H1 (cell line): ENCODE results near the gene AP2B1. TPM values are rescaled to one million over a fixed set of nuclear protein-coding genes. Genes with fewer than 3 reads are reported as not detected.

Experiments used
- CTCF ChIA-PET: fragments of 300-600 bp; sonication (Branson Sonifier 250); formaldehyde crosslinking; loops from one replicate; lab custom pipeline; 2021; ENCODE audit not compliant: partially characterized antibody; lab: Charles Lee
- POLR2A ChIA-PET: fragments of 300-600 bp; sonication (Branson Sonifier 250); formaldehyde crosslinking; loops from one replicate; lab custom pipeline; 2021; ENCODE audit warnings: inconsistent platforms; ENCODE audit not compliant: partially characterized antibody; lab: Charles Lee
- DNase-seq, 2 experiments: peaks; one replicate each; pipeline versions ENCODE4 v3.0.0 to v3.0.0-alpha.2; 2010 to 2022; ENCODE audit warnings: low spot score in 2 of 2, low read depth in 1 of 2, mixed read lengths in 1 of 2
- FAIRE-seq: peaks from 2 replicates; lab custom pipeline; 2011; peaks lifted over from hg19 to GRCh38; lab: Jason Lieb, UNC
- H2AFZ ChIP-seq: 2 replicates; pipeline ENCODE4 v1.8.1; 2012; ENCODE audit warnings: low read length, inconsistent platforms
- H2AK5ac ChIP-seq: 2 replicates; pipeline ENCODE4 v1.6.1; 2013; ENCODE audit warnings: low read depth, low read length
- H2BK120ac ChIP-seq: replicated peaks from 2 replicates; pipeline ENCODE3; 2013; ENCODE audit warnings: low read depth, low read length, inconsistent platforms
- H2BK12ac ChIP-seq: 2 replicates; pipeline ENCODE4 v1.6.1; 2013; ENCODE audit warnings: low read depth, low read length
- H2BK15ac ChIP-seq: 2 replicates; pipeline ENCODE4 v1.6.1; 2013; ENCODE audit warnings: low read length
- H2BK20ac ChIP-seq: 2 replicates; pipeline ENCODE4 v1.6.1; 2013; ENCODE audit warnings: low read length
- H2BK5ac ChIP-seq: 2 replicates; pipeline ENCODE4 v1.6.1; 2013; ENCODE audit warnings: low read depth, low read length
- H3K14ac ChIP-seq: 2 replicates; pipeline ENCODE4 v1.6.1; 2013; ENCODE audit warnings: inconsistent platforms; ENCODE audit not compliant: insufficient read length
- H3K18ac ChIP-seq: 2 replicates; pipeline ENCODE4 v1.6.1; 2013; ENCODE audit warnings: low read length; ENCODE audit errors: extremely low read depth
- H3K23ac ChIP-seq: 2 replicates; pipeline ENCODE4 v1.6.1; 2013; ENCODE audit warnings: inconsistent platforms; ENCODE audit not compliant: insufficient read length
- H3K23me2 ChIP-seq: 2 replicates; pipeline ENCODE4 v1.6.1; 2013; ENCODE audit warnings: low read depth, low read length
- H3K27ac ChIP-seq: 2 replicates; pipeline ENCODE4 v1.6.1; 2011; ENCODE audit warnings: low read depth, low read length, inconsistent platforms
- H3K27me3 ChIP-seq, 4 experiments: replicated peaks in 1 of 4; 1 replicate in 1 of 4; 2 replicates in 3 of 4; pipeline versions ENCODE4 v1.6.1 to v1.8.1; 2011 to 2013; ENCODE audit warnings: low read length in 3 of 4, mild to moderate bottlenecking in 3 of 4, inconsistent platforms in 2 of 4, mixed read lengths in 2 of 4, moderate library complexity in 1 of 4; ENCODE audit not compliant: control insufficient read depth in 3 of 4, insufficient read depth in 3 of 4; ENCODE audit errors: extremely low read depth in 1 of 4
- H3K36me3 ChIP-seq, 4 experiments: 2 replicates each; pipeline versions ENCODE4 v1.6.1 to v1.8.1; 2011 to 2013; ENCODE audit warnings: mild to moderate bottlenecking in 4 of 4, low read length in 3 of 4, moderate library complexity in 2 of 4, control low read depth in 1 of 4, inconsistent platforms in 1 of 4; ENCODE audit not compliant: insufficient read depth in 4 of 4, control insufficient read depth in 2 of 4
- H3K4ac ChIP-seq: replicated peaks from 2 replicates; pipeline ENCODE3; 2013; ENCODE audit warnings: low read length, low read depth, mixed read lengths, inconsistent platforms; ENCODE audit not compliant: insufficient read length
- H3K4me1 ChIP-seq, 4 experiments: replicated peaks in 1 of 4; 1 replicate in 1 of 4; 2 replicates in 3 of 4; pipeline versions ENCODE4 v1.6.1 to v1.8.1; 2011 to 2013; ENCODE audit warnings: low read length in 3 of 4, inconsistent platforms in 2 of 4, mixed read lengths in 1 of 4; ENCODE audit not compliant: insufficient read depth in 4 of 4, control insufficient read depth in 3 of 4
- H3K4me2 ChIP-seq, 2 experiments: 2 replicates each; pipeline versions ENCODE4 v1.6.1 to v1.8.1; 2011 to 2013; ENCODE audit warnings: low read depth in 2 of 2, low read length in 2 of 2, control low read depth in 1 of 2, inconsistent platforms in 1 of 2, mild to moderate bottlenecking in 1 of 2; ENCODE audit not compliant: insufficient read depth in 1 of 2
- H3K4me3 ChIP-seq, 4 experiments: fragments of 200-600, 300-600 bp in 1 of 4; sonication (generic), shearing (Covaris generic), sonication (Bioruptor Twin) in 1 of 4; 2 replicates each; pipeline versions ENCODE4 v1.5.1 to v1.8.1; 2011 to 2016; ENCODE audit warnings: low read length in 4 of 4, low read depth in 3 of 4, control low read depth in 2 of 4, inconsistent platforms in 2 of 4, mild to moderate bottlenecking in 2 of 4, mixed read lengths in 1 of 4, moderate library complexity in 1 of 4; ENCODE audit not compliant: insufficient read depth in 2 of 4; ENCODE audit errors: extremely low read depth in 1 of 4
- H3K56ac ChIP-seq: replicated peaks from 2 replicates; pipeline ENCODE3; 2013; ENCODE audit warnings: low read depth, mild to moderate bottlenecking, mixed read lengths, low read length, inconsistent platforms; ENCODE audit not compliant: insufficient read length
- H3K79me1 ChIP-seq: 2 replicates; pipeline ENCODE4 v1.6.1; 2013; ENCODE audit warnings: low read depth, low read length, control low read depth
- H3K79me2 ChIP-seq, 2 experiments: 2 replicates each; pipeline versions ENCODE4 v1.6.1 to v1.8.1; 2012 to 2013; ENCODE audit warnings: low read length in 2 of 2, mild to moderate bottlenecking in 2 of 2, inconsistent platforms in 1 of 2; ENCODE audit not compliant: insufficient read depth in 2 of 2, control insufficient read depth in 1 of 2
- H3K9ac ChIP-seq, 4 experiments: replicated peaks in 1 of 4; 1 replicate in 1 of 4; 2 replicates in 3 of 4; pipeline versions ENCODE4 v1.6.1 to v1.8.1; 2011 to 2013; ENCODE audit warnings: low read depth in 3 of 4, low read length in 3 of 4, control low read depth in 2 of 4, mild to moderate bottlenecking in 2 of 4, moderate library complexity in 2 of 4, inconsistent platforms in 1 of 4; ENCODE audit errors: extremely low read depth in 1 of 4
- H3K9me3 ChIP-seq, 2 experiments: 2 replicates each; pipeline versions ENCODE4 v1.6.1 to v1.8.1; 2012 to 2013; ENCODE audit warnings: mild to moderate bottlenecking in 2 of 2, moderate library complexity in 2 of 2, control low read depth in 1 of 2, inconsistent platforms in 1 of 2, low read depth in 1 of 2, low read length in 1 of 2, mixed read lengths in 1 of 2; ENCODE audit not compliant: insufficient read depth in 2 of 2
- H4K20me1 ChIP-seq, 2 experiments: replicated peaks in 1 of 2; 2 replicates each; pipeline versions ENCODE3 to v1.8.1; 2011 to 2013; ENCODE audit warnings: inconsistent platforms in 2 of 2, low read length in 2 of 2, mild to moderate bottlenecking in 1 of 2; ENCODE audit not compliant: insufficient read depth in 2 of 2, control insufficient read depth in 1 of 2
- H4K5ac ChIP-seq: 2 replicates; pipeline ENCODE4 v1.6.1; 2013; ENCODE audit warnings: low read length, low read depth, mixed read lengths, inconsistent platforms; ENCODE audit not compliant: insufficient read length
- H4K8ac ChIP-seq: 2 replicates; pipeline ENCODE4 v1.8.0; 2013; ENCODE audit warnings: mild to moderate bottlenecking, moderate library complexity, low read length, inconsistent platforms; ENCODE audit not compliant: insufficient read depth; ENCODE audit errors: extremely low read depth
- H4K91ac ChIP-seq: replicated peaks from 2 replicates; pipeline ENCODE3; 2013; ENCODE audit warnings: low read length, mixed read lengths, inconsistent platforms; ENCODE audit not compliant: insufficient read length
- ASH2L ChIP-seq: fragments of 200-600, 300-600 bp; sonication (generic); IDR thresholded peaks from one replicate; pipeline ENCODE4 v1.7.1; 2017; ENCODE audit warnings: low read length
- SP1 ChIP-seq: IDR thresholded peaks from 2 replicates; pipeline ENCODE4 v1.6.1; 2011; ENCODE audit warnings: low read depth, low read length
- WGBS, 2 experiments: shearing (Covaris generic) in 1 of 2; methylation state at CpG; one replicate each; pipeline versions ENCODE4 v1.1.6 to v1.1.7; 2013 to 2015; ENCODE audit warnings: low lambda C conversion rate in 2 of 2, mixed read lengths in 2 of 2, inconsistent platforms in 1 of 2, low coverage in 1 of 2, missing lambda C conversion rate in 1 of 2; ENCODE audit not compliant: insufficient replicate concordance in 2 of 2, insufficient coverage in 1 of 2, insufficient read length in 1 of 2; ENCODE audit errors: extremely low coverage in 1 of 2, missing lambda C conversion rate in 1 of 2; 5-methylcytosine and 5-hydroxymethylcytosine counted together
- polyA plus RNA-seq, 7 experiments: library from polyadenylated mRNA; depleted of rRNA in 3 of 7; stranded (reverse) in 5 of 7; unstranded in 2 of 7; fragments of >200 nt in 5 of 7; fragments of 200-250 nt in 2 of 7; gene quantifications; 1 replicate in 5 of 7; 2 replicates in 1 of 7; 4 replicates in 1 of 7; pipeline versions ENCODE4 v1.2.1 to v1.2.3, GENCODE V29; 2011 to 2013; ENCODE audit warnings: missing spikeins in 2 of 7, mixed read lengths in 2 of 7
- total RNA-seq: library from RNA; stranded (reverse); fragmentation: NEBNext Ultra II Directional; extraction: Animal tissue kit (Norgen Biotek cat#: 25700); gene quantifications from 2 replicates; pipeline ENCODE4 v1.2.1, GENCODE V29; 2021

Gene AP2B1
- total and polyA plus RNA-seq, 2 of the 8 experiments (the other 6 are each of a cell fraction or from before 2014, with no cell fraction given), result 95.5 to 199 TPM

- Histone ChIP-seq H3K56ac (peak overlapping the region; percentile 52), H3K4me2 (peak overlapping the region; percentile 92 to 94), H3K4me3 (peak overlapping the region; percentile 81 to 85 (median 84)), H2AFZ (peak overlapping the region; percentile 27), H2BK5ac (peak overlapping the region; percentile 81; the same call in 1 of the 2 replicates), H3K79me2 (no peaks in the 10 kb centered on the region), H2BK15ac (no peak overlapping the region; the same call in 1 of the 2 replicates), H3K9me3 (no peaks in the 10 kb centered on the region), H3K36me3 (peaks cover 0 to 16% (median 0%) of the 10 kb centered on the region in 4 experiments; a peak in 2 of 8 replicates), H3K27ac (peak overlapping the region; percentile 58), H4K91ac (no peak overlapping the region), H4K8ac (peak overlapping the region; percentile 95; the same call in 1 of the 2 replicates), H3K4me1 (peaks cover 0 to 2% (median under 1%) of the 10 kb centered on the region in 4 experiments; a peak in 1 of 7 replicates), H3K14ac (no peak overlapping the region), H4K5ac (peak overlapping the region; percentile 70), H3K9ac (peak overlapping the region; percentile 80 to 90 (median 82)), H3K27me3 (peaks cover 0 to 5% (median 0%) of the 10 kb centered on the region in 4 experiments; a peak in 2 of 7 replicates), H3K23ac (no peak overlapping the region), H2AK5ac (no peak overlapping the region), H3K23me2 (peaks cover 8% of the 10 kb centered on the region), H3K18ac (peak overlapping the region; percentile 27; the same call in 1 of the 2 replicates), H3K79me1 (no peaks in the 10 kb centered on the region), H2BK12ac (no peak overlapping the region), H4K20me1 (no peaks in the 10 kb centered on the region), H2BK120ac (no peak overlapping the region), H2BK20ac (no peak overlapping the region), H3K4ac (no peak overlapping the region)
- 9% methylated on average over 11 of the region's 11 CpGs; no CpG with 5 or more reads in 1 of the 2 experiments for WGBS, 2 experiments
- FAIRE-seq (no peak), DNase-seq (no peak)
- ChIA-PET CTCF (interaction anchor here (0.8 to 1.4 kb wide), 5 partner anchors 8 to 204 kb away, joined by 3 to 4 read pairs (median 3); partner anchors contain the start of gene AP2B1), POLR2A (interaction anchor here (0.8 to 2.7 kb wide), 12 partner anchors 8 to 231 kb away, joined by 3 to 14 read pairs (median 4); partner anchors contain the start of gene AP2B1)
- TF ChIP-seq ASH2L (peak; percentile 18), SP1 (no peak)
Observed at GRCh38 chr17:35578929-35579432, 8.1 kb upstream of the AP2B1 start.
